Measurements from ENCODE around the gene ATG9A. TPM values are rescaled to one million over a fixed set of nuclear protein-coding genes. Genes with fewer than 3 reads are reported as not detected.
A peak's percentile ranks its signal among the peaks of the same experiment; 100 is the strongest.

The ATG9A gene
- 135 TPM for total RNA-seq

GRCh38 chr2:219229305-219230058, at the start of gene ATG9A, which contains the start of gene ANKZF1:
Gene ATG9A (minus strand): TSS chr2:219229636. CDS start chr2:219228024, 1,612 bp downstream.
Gene ANKZF1 (plus strand): TSS chr2:219229806. CDS start chr2:219230258, 452 bp downstream.
- intact Hi-C loops (cut with DNase I), result loop anchor here (1.0 kb wide), 5 partner anchors 10 to 65 kb away; partner anchors contain the start of genes CNPPD1, GLB1L, STK16 and ZFAND2B
- Histone ChIP-seq H3K4me1 (peaks cover 4 to 23% of the 10 kb centered on the region in 2 donors), H3K4me3 (peak within 1 kb of the TSS; percentile 66 to 96), H3K36me3 (peaks cover 32 to 44% of the 10 kb centered on the region in 2 donors), H3K27me3 (no peaks in the 10 kb centered on the region), H3K9me3 (no peaks in the 10 kb centered on the region), H3K27ac (peak within 1 kb of the TSS; percentile 93 to 97)
- DNase-seq (ENCODE audit: low spot score in 2 of 2), result peak; percentile 98 to 99
- no peak for TF ChIP-seq CTCF (IDR thresholded peaks at IDR 0.05)

GRCh38 chr2:219278655-219279150, 49.3 kb upstream of the ATG9A start:
- intact Hi-C loops (cut with DNase I), result loop anchor here (1.0 to 10.0 kb wide), 10 partner anchors 11 to 266 kb away; partner anchors contain the start of genes ABCB6, CHPF, DNPEP and GLB1L
- Histone ChIP-seq H3K27me3 (no peaks in the 10 kb centered on the region), H3K4me3 (peak overlapping the region; percentile 87 to 95), H3K9me3 (no peaks in the 10 kb centered on the region), H3K4me1 (peaks cover 13 to 40% of the 10 kb centered on the region in 2 donors), H3K27ac (peak overlapping the region; percentile 99), H3K36me3 (peaks cover 24 to 32% of the 10 kb centered on the region in 2 donors)
- peak in 1 of 3 experiments; percentile 7 for TF ChIP-seq CTCF (IDR thresholded peaks at IDR 0.05)
- no peak for DNase-seq (ENCODE audit: low spot score in 2 of 2)

GRCh38 chr2:219277703-219278654, 48.5 kb upstream of the ATG9A start:
- Histone ChIP-seq H3K4me3 (peak overlapping the region in 1 of 2 donors; percentile 95), H3K4me1 (peaks cover 15 to 41% of the 10 kb centered on the region in 2 donors), H3K36me3 (peaks cover 17 to 25% of the 10 kb centered on the region in 2 donors), H3K9me3 (no peaks in the 10 kb centered on the region), H3K27ac (peak overlapping the region; percentile 99), H3K27me3 (no peaks in the 10 kb centered on the region)
- intact Hi-C loops (cut with DNase I), result loop anchor here (2.0 to 10.0 kb wide), 5 partner anchors 59 to 267 kb away; partner anchors contain the start of genes ABCB6, CHPF, DNPEP and TMEM198
- TF ChIP-seq CTCF (IDR thresholded peaks at IDR 0.05), result peak; percentile 97 to 99 (median 99)
- peak in 1 of 2 donors; percentile 90 for DNase-seq (ENCODE audit: low spot score in 2 of 2)

GRCh38 chr2:219274361-219274921, 45.0 kb upstream of the ATG9A start:
- H3K36me3 ChIP-seq, result no peaks in the 10 kb centered on the region
- peak overlapping the region in 1 of 2 donors; percentile 5 for H3K4me3 ChIP-seq
- no peaks in the 10 kb centered on the region for H3K9me3 ChIP-seq
- TF ChIP-seq CTCF (IDR thresholded peaks at IDR 0.05), result peak in 1 of 3 experiments; percentile 4
- peak overlapping the region; percentile 96 for H3K27ac ChIP-seq
- no peaks in the 10 kb centered on the region for H3K27me3 ChIP-seq
- H3K4me1 ChIP-seq, result peaks cover 10 to 23% of the 10 kb centered on the region in 2 donors
- peak; percentile 43 to 92 for DNase-seq (ENCODE audit: low spot score in 2 of 2)
- intact Hi-C loops (cut with DNase I), result loop anchor here (1.0 to 10.0 kb wide), 4 partner anchors 20 to 270 kb away; partner anchors contain the start of genes CHPF, RETREG2 and TMEM198
